ENCODE results near the gene CSF3.

The CSF3 gene

DNA sequence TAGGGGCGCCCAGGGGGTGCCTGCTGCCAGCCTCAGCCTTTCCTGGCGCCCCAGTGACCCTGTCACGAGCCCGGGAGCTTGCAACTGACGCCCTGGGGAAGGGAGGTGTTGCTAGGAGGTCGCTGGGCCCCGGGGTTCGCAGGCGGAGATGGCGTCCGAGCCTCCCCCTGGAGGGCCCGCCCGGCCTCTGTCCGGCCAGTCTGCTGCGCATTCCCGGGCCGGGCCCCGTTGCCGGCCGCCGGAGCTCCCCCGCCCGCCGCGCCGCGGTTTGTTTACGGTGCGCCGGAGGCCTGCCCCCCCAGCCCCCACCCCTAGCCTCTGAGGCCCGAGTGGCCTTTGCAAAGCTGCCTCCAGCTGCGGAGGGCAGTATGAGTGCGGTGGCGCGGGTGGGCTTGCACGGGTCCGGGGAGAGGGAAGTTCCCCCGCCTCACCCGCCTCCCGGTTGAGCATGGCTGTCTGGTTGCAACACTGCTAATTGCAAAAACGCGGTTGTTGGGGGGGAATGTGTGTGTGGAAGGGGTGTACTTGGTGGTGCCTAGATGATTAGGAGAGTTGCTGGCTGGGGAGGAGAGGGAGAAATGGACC lies 48.0 kb downstream of the CSF3 start:
- peak; percentile 25 to 31 for DNase-seq

DNA sequence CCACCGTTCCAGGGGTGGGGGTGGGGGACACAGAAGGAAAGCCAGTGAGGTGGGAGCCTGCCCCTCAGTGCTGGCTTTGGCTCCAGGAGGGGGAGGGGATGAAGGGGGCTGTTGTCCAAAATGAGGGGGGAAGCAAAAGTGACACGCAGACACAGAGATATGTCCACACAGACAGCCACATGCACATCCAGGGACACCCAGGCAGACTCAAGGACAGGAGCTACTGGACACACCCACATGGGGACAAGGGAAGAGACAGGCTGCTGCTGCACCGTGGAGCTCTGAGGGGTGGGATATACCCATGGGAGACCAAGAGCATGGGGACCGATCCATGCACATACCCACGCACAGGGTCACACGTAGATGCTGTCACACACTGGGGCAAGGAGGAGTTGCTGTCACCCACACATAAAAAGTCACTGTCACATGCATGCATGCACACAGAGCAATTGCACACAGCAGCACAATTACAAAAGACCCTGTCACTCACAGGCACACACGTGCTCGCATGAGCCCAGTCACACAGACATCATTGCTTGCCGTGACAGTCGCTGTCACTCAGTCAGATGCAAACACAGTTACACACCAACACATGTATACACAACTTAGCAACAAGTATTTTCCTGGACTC lies 48.8 kb downstream of the CSF3 start:
- no peak for DNase-seq

DNA sequence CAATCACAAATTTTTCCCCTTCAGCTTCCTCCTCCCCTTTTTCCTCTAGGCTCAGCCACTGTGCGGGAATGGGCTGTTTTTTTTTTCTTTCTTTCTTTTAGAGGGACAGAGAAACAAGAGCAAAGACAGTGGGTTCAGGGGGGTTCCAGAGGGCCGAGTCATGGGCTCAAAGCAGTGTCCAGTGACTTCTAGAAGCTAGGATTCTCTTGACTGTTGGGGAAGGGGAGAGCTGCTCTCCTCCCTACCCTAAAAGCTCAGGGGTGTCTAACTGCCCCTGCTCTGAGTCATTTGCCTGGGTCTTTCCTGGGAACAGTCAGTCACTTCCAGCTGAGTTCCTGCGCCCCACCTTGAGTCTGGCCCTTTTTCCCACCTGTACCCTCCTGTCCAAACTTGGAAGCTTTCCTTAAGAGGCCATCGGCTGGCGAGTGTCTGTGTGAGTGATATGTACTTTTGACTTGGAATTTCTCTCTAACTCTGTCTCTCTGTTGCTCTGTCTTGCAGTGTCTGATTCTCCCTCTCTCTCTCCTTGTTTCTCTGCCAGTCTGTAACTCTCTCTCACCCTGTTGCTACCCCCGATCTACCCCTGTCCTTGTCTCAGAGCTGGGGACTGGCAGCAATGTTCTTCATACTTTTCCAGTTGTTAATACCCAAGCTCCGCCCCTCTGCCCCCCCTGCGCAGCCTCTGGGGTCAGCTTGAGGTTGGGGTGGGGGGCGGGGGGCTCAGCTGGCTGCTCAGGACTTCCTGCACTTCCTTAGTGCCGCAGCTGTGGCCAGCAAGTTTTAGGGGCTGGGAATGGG lies 49.9 kb downstream of the CSF3 start:
- DNase-seq: no peak

- DNase-seq: no peak
Observed at GRCh38 chr17:40065769-40066510, 50.7 kb downstream of the CSF3 start.
